H1 (cell line): ENCODE results near the gene SSNA1. TPM values are rescaled to one million over a fixed set of nuclear protein-coding genes. Genes with fewer than 3 reads are reported as not detected.

Source experiments
- BRCA1 ChIP-seq: IDR thresholded peaks from 2 replicates; pipeline ENCODE4 v1.6.1; 2012; ENCODE audit warnings: low read depth, low read length, improper control_type of control experiment
- CEBPB ChIP-seq: IDR thresholded peaks from 2 replicates; pipeline ENCODE4 v1.6.1; 2012; ENCODE audit warnings: low read depth, low read length
- E2F6 ChIP-seq: IDR thresholded peaks from 2 replicates; pipeline ENCODE4 v1.6.1; 2012; ENCODE audit warnings: inconsistent platforms
- RBBP5 ChIP-seq: IDR thresholded peaks from 2 replicates; pipeline ENCODE4 v1.7.1; 2012; ENCODE audit warnings: low read depth, mild to moderate bottlenecking, inconsistent platforms, low read length, moderate library complexity, borderline replicate concordance
- TBP ChIP-seq: IDR thresholded peaks from 2 replicates; pipeline ENCODE4 v1.6.1; 2011; ENCODE audit warnings: low read depth, low read length, improper control_type of control experiment
- YY1 ChIP-seq: IDR thresholded peaks from 2 replicates; pipeline ENCODE4 v1.6.1; 2011; ENCODE audit warnings: low read depth, mild to moderate bottlenecking, low read length
- polyA plus RNA-seq, 7 experiments: library from polyadenylated mRNA; depleted of rRNA in 3 of 7; stranded (reverse) in 5 of 7; unstranded in 2 of 7; fragments of >200 nt in 5 of 7; fragments of 200-250 nt in 2 of 7; gene quantifications; 1 replicate in 5 of 7; 2 replicates in 1 of 7; 4 replicates in 1 of 7; pipeline versions ENCODE4 v1.2.1 to v1.2.3, GENCODE V29; 2011 to 2013; ENCODE audit warnings: missing spikeins in 2 of 7, mixed read lengths in 2 of 7
- total RNA-seq: library from RNA; stranded (reverse); fragmentation: NEBNext Ultra II Directional; extraction: Animal tissue kit (Norgen Biotek cat#: 25700); gene quantifications from 2 replicates; pipeline ENCODE4 v1.2.1, GENCODE V29; 2021

The SSNA1 gene
- total and polyA plus RNA-seq, 2 of the 8 experiments (the other 6 are each of a cell fraction or from before 2014, with no cell fraction given) = 87.3 to 157 TPM

- TF ChIP-seq YY1 (no peak), E2F6 (no peak), TBP (no peak), BRCA1 (no peak), RBBP5 (no peak), CEBPB (no peak)
- TF ChIP-seq, all 59 proteins: peak for 0
Measured at GRCh38 chr9:137184881-137185660, 3.4 kb upstream of the SSNA1 start (continued).
